Measurements from ENCODE around the gene CYP11A1.
A peak's percentile ranks its signal among the peaks of the same experiment; 100 is the strongest.

CYP11A1 gene

GRCh38 chr15:74384566-74384880 is 17.1 kb upstream of the CYP11A1 start:
- Mint-ChIP-seq H3K27ac (peak overlapping the region; percentile 2), H3K9me3 (no peaks in the 10 kb centered on the region), H3K4me3 (no peak overlapping the region), H3K27me3 (ENCODE audit: low read depth, poor library complexity) (peaks cover 3% of the 10 kb centered on the region), H3K36me3 (ENCODE audit: low read depth) (no peaks in the 10 kb centered on the region), H3K4me1 (peaks cover 39% of the 10 kb centered on the region)
- TF ChIP-seq CTCF (IDR thresholded peaks at IDR 0.05), result no peak
- no peak for DNase-seq

GRCh38 chr15:74383695-74384565 is 16.5 kb upstream of the CYP11A1 start:
- no peak for TF ChIP-seq CTCF (IDR thresholded peaks at IDR 0.05)
- Mint-ChIP-seq H3K4me1 (peaks cover 36% of the 10 kb centered on the region), H3K9me3 (no peaks in the 10 kb centered on the region), H3K27ac (peak overlapping the region; percentile 2), H3K36me3 (ENCODE audit: low read depth) (no peaks in the 10 kb centered on the region), H3K4me3 (no peak overlapping the region), H3K27me3 (ENCODE audit: low read depth, poor library complexity) (peaks cover 3% of the 10 kb centered on the region)
- no peak for DNase-seq

- Mint-ChIP-seq H3K4me1 (peaks cover 38% of the 10 kb centered on the region), H3K27ac (no peak overlapping the region), H3K36me3 (ENCODE audit: low read depth) (no peaks in the 10 kb centered on the region), H3K27me3 (ENCODE audit: low read depth, poor library complexity) (peaks cover 3% of the 10 kb centered on the region), H3K9me3 (no peaks in the 10 kb centered on the region), H3K4me3 (no peak overlapping the region)
- TF ChIP-seq CTCF (IDR thresholded peaks at IDR 0.05), result no peak
- no peak for DNase-seq
These were observed 15.8 kb upstream of the CYP11A1 start for GRCh38 chr15:74383286-74383685.

- Mint-ChIP-seq H3K27ac (no peak overlapping the region), H3K27me3 (ENCODE audit: low read depth, poor library complexity) (peaks cover 6% of the 10 kb centered on the region), H3K4me3 (no peak overlapping the region), H3K9me3 (no peaks in the 10 kb centered on the region), H3K4me1 (peaks cover 38% of the 10 kb centered on the region), H3K36me3 (ENCODE audit: low read depth) (no peaks in the 10 kb centered on the region)
- DNase-seq, result peak; percentile 94
- peak; percentile 97 for TF ChIP-seq CTCF (IDR thresholded peaks at IDR 0.05)
These were observed 14.8 kb upstream of the CYP11A1 start for GRCh38 chr15:74382004-74382816.

GRCh38 chr15:74381481-74381880 is 14.0 kb upstream of the CYP11A1 start:
- H3K4me1 Mint-ChIP-seq, result peaks cover 31% of the 10 kb centered on the region
- no peaks in the 10 kb centered on the region for H3K36me3 Mint-ChIP-seq (ENCODE audit: low read depth)
- DNase-seq, result no peak
- no peak overlapping the region for H3K27ac Mint-ChIP-seq
- no peaks in the 10 kb centered on the region for H3K9me3 Mint-ChIP-seq
- H3K27me3 Mint-ChIP-seq (ENCODE audit: low read depth, poor library complexity), result peaks cover 10% of the 10 kb centered on the region
- H3K4me3 Mint-ChIP-seq, result no peak overlapping the region
- no peak for TF ChIP-seq CTCF (IDR thresholded peaks at IDR 0.05)
